ENCODE data around the gene OTP. TPM values are rescaled to one million over a fixed set of nuclear protein-coding genes. Genes with fewer than 3 reads are reported as not detected.

OTP gene
- total and polyA plus RNA-seq, 2 donors (not counting 1 experiment from before 2014, with no cell fraction given): 0.03 TPM; not detected in 1

- Histone ChIP-seq H3K4me3 (ENCODE audit: control extremely low read depth in 1 of 5, extremely low read depth in 1 of 5, insufficient read depth in 1 of 5, low read depth in 2 of 5, low read length in 4 of 5) (peak overlapping the region in 3 of 5 experiments; percentile 32 to 62 (median 51)), H3K27me3 (replicated peaks in 1 of 4; ENCODE audit: control extremely low read depth in 1 of 4, control insufficient read depth in 3 of 4, insufficient read depth in 4 of 4, low read length in 3 of 4) (peaks cover 2 to 89% (median 68%) of the 10 kb centered on the region in 4 experiments), H4K20me1 (ENCODE audit: control insufficient read depth, insufficient read depth, low read length, poor library complexity, severe bottlenecking) (no peaks in the 10 kb centered on the region), H3K4me1 (ENCODE audit: control insufficient read depth in 2 of 2, insufficient read depth in 2 of 2, low read length in 2 of 2) (peaks cover 28 to 50% of the 10 kb centered on the region in 2 donors), H3K79me2 (ENCODE audit: control insufficient read depth, insufficient read depth, low read length) (no peaks in the 10 kb centered on the region), H3K9ac (ENCODE audit: low read length) (peak overlapping the region; percentile 50), H3K27ac (ENCODE audit: low read length in 2 of 2) (no peak overlapping the region), H3K4me2 (replicated peaks; ENCODE audit: low read depth, low read length, poor library complexity, severe bottlenecking) (peak overlapping the region; percentile 83), H2AFZ (ENCODE audit: insufficient read depth, low read depth, low read length, poor library complexity, severe bottlenecking) (peak overlapping the region; percentile 62), H3K9me3 (ENCODE audit: control extremely low read depth in 1 of 3, control insufficient read depth in 2 of 3, insufficient read depth in 1 of 3, low read length in 2 of 3) (peaks cover 0 to 41% (median 19%) of the 10 kb centered on the region in 3 donors), H3K36me3 (replicated peaks in 1 of 2; ENCODE audit: control extremely low read depth in 1 of 2, control insufficient read depth in 1 of 2, extremely low read depth in 1 of 2, insufficient read depth in 2 of 2, low read length in 1 of 2) (no peaks in the 10 kb centered on the region)
- intact Hi-C loops (cut with micrococcal nuclease): loop anchor here (2.0 to 10.0 kb wide), 4 partner anchors 15 to 619 kb away; no protein-coding TSS in a partner anchor
- Mint-ChIP-seq H3K4me3 (peak overlapping the region; percentile 82), H3K27ac (no peak overlapping the region), H3K27me3 (peaks cover 88% of the 10 kb centered on the region), H3K4me1 (peaks cover 17% of the 10 kb centered on the region), H3K9me3 (ENCODE audit: insufficient read depth) (peaks cover 7% of the 10 kb centered on the region)
- DNase-seq: peak; percentile 76
- ATAC-seq (ENCODE audit: low read depth): peak; percentile 82
- POLR2A ChIA-PET: no interaction called here
- no peak for TF ChIP-seq EZH2 (IDR thresholded peaks at IDR 0.05; ENCODE audit: borderline replicate concordance, insufficient read depth, low read depth, low read length, poor library complexity, severe bottlenecking)
- TF ChIP-seq, protein P1, sequence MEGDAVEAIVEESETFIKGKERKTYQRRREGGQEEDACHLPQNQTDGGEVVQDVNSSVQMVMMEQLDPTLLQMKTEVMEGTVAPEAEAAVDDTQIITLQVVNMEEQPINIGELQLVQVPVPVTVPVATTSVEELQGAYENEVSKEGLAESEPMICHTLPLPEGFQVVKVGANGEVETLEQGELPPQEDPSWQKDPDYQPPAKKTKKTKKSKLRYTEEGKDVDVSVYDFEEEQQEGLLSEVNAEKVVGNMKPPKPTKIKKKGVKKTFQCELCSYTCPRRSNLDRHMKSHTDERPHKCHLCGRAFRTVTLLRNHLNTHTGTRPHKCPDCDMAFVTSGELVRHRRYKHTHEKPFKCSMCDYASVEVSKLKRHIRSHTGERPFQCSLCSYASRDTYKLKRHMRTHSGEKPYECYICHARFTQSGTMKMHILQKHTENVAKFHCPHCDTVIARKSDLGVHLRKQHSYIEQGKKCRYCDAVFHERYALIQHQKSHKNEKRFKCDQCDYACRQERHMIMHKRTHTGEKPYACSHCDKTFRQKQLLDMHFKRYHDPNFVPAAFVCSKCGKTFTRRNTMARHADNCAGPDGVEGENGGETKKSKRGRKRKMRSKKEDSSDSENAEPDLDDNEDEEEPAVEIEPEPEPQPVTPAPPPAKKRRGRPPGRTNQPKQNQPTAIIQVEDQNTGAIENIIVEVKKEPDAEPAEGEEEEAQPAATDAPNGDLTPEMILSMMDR (IDR thresholded peaks at IDR 0.05): peak; percentile 63
- 2% methylated on average over 69 of the region's 80 CpGs for WGBS (ENCODE audit: insufficient coverage)
- CTCF ChIA-PET: interaction anchor here (0.7 to 1.7 kb wide), 4 partner anchors 27 to 624 kb away, joined by 3 to 4 read pairs (median 4); no protein-coding TSS in a partner anchor
Measured at GRCh38 chr5:77645158-77645994, 6.9 kb upstream of the OTP start.
